ENCODE results near the gene AP3S2. TPM values are rescaled to one million over a fixed set of nuclear protein-coding genes. Genes with fewer than 3 reads are reported as not detected.
"Not testable (repeated sequence)": the region's sequence is repeated elsewhere in the genome, so short reads cannot be mapped to it uniquely, and the experiment has no call there.

Gene AP3S2
- total RNA-seq, 4 donors from 2014 or later = 20.9 to 90.0 (median 72.6) TPM

DNA sequence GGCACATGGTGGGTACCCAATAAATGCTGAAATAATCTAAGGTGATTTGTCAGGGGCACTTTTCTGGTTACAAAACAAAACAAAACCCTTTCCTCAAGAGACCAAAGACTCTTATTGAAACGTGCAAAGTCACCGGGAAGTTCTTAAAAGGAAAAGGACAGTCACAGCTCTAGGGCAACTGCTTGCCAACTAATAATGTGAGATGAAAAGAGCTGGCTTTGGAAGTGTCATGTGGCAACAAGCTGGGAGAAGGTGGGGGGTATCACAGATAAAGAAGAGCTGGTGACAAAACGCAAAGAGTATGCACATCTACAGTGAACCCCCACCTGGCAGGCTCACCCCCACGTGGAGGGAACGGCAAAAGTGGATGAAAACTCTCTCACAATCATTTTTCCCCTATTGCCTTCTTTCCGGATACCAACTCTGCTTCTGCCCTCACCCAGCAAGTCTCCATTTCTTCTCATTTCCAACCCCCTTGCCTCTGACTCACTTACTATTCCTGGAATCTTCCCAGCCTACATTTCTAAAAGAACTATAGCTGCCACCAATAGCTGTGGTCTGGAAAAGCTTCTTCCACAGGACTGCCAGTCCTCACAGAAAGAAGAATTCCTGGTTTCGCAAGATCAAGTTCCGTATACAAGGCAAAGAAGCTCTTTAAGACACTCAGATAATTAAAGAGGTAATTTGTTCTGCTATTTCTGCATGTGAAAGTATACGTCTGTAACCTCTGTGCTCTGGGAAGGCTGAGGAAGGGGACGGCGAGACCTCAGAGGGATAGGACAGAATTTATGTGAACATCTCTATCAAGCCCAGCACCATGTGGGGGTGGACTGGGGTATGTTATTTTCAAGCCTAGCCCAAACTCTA, 57.3 kb downstream of the AP3S2 start:
- in situ Hi-C loops (cut with MboI; ENCODE audit: low pct_ligation_motif_present in 1 of 4, low pct_unique_long_range_greater_than_20kb in 1 of 4, low sequenced_read_pairs in 3 of 4) (no loop called here), intact Hi-C loops (cut with DNase I; ENCODE audit: low total_unique reads) (no loop called here)
- no peak for DNase-seq
- Histone ChIP-seq H3K27me3 (no peaks in the 10 kb centered on the region), H3K4me3 (no peak overlapping the region), H3K27ac (peak overlapping the region; percentile 33 to 69 (median 56)), H3K4me1 (peaks cover 0 to 10% (median 0%) of the 10 kb centered on the region in 4 donors), H3K9me3 (no peaks in the 10 kb centered on the region), H3K36me3 (peaks cover 0 to 34% (median 16%) of the 10 kb centered on the region in 4 donors)
- no peak for TF ChIP-seq EP300 (IDR thresholded peaks at IDR 0.05; ENCODE audit: low read depth)
- TF ChIP-seq POLR2AphosphoS5 (IDR thresholded peaks at IDR 0.05) = no peak
- TF ChIP-seq, protein P1, sequence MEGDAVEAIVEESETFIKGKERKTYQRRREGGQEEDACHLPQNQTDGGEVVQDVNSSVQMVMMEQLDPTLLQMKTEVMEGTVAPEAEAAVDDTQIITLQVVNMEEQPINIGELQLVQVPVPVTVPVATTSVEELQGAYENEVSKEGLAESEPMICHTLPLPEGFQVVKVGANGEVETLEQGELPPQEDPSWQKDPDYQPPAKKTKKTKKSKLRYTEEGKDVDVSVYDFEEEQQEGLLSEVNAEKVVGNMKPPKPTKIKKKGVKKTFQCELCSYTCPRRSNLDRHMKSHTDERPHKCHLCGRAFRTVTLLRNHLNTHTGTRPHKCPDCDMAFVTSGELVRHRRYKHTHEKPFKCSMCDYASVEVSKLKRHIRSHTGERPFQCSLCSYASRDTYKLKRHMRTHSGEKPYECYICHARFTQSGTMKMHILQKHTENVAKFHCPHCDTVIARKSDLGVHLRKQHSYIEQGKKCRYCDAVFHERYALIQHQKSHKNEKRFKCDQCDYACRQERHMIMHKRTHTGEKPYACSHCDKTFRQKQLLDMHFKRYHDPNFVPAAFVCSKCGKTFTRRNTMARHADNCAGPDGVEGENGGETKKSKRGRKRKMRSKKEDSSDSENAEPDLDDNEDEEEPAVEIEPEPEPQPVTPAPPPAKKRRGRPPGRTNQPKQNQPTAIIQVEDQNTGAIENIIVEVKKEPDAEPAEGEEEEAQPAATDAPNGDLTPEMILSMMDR (IDR thresholded peaks at IDR 0.05) = no peak
- no peak for TF ChIP-seq POLR2A (IDR thresholded peaks at IDR 0.05)
- WGBS, 2 donors (ENCODE audit: low coverage in 1 of 2) = 70 to 85% methylated on average over 6 to 11 of the region's 11 CpGs

DNA sequence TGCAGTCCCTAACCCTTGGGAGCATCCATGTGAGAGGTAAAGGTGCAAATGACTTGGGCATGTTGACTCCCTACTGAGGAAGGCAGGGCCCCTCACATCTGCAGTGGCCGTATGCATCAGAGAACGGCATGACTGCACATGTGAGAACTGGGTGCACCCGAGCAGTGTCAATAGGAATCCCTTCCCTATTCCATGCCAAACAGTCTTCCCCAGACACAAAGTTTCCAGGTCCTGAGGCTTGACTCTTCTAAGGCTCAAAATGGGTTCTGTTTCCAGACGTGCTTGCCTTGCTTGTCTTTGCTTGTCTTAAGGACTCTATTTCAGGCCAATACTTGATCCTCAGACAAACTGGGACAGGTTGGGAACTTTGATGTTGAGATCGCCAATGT, 58.6 kb downstream of the AP3S2 start:
- no peak overlapping the region for H3K4me3 ChIP-seq
- TF ChIP-seq, protein P1 (IDR thresholded peaks at IDR 0.05) = no peak
- TF ChIP-seq POLR2A (IDR thresholded peaks at IDR 0.05) (no peak), POLR2AphosphoS5 (IDR thresholded peaks at IDR 0.05) (no peak), EP300 (IDR thresholded peaks at IDR 0.05; ENCODE audit: low read depth) (no peak)
- in situ Hi-C loops (cut with MboI; ENCODE audit: low pct_ligation_motif_present in 1 of 4, low pct_unique_long_range_greater_than_20kb in 1 of 4, low sequenced_read_pairs in 3 of 4) = no loop called here
- no peak for DNase-seq
- intact Hi-C loops (cut with DNase I; ENCODE audit: low total_unique reads) = no loop called here
- H3K27me3 ChIP-seq = no peaks in the 10 kb centered on the region
- WGBS, 2 donors (ENCODE audit: low coverage in 1 of 2) = 90% methylated on average over 5 of the region's 5 CpGs; no CpG with 5 or more reads in 1 of the 2 donors
- H3K27ac ChIP-seq = no peak overlapping the region
- H3K9me3 ChIP-seq = no peaks in the 10 kb centered on the region
- H3K4me1 ChIP-seq = peaks cover 0 to 10% (median 0%) of the 10 kb centered on the region in 4 donors
- H3K36me3 ChIP-seq = peaks cover 0 to 34% (median 16%) of the 10 kb centered on the region in 4 donors

DNA sequence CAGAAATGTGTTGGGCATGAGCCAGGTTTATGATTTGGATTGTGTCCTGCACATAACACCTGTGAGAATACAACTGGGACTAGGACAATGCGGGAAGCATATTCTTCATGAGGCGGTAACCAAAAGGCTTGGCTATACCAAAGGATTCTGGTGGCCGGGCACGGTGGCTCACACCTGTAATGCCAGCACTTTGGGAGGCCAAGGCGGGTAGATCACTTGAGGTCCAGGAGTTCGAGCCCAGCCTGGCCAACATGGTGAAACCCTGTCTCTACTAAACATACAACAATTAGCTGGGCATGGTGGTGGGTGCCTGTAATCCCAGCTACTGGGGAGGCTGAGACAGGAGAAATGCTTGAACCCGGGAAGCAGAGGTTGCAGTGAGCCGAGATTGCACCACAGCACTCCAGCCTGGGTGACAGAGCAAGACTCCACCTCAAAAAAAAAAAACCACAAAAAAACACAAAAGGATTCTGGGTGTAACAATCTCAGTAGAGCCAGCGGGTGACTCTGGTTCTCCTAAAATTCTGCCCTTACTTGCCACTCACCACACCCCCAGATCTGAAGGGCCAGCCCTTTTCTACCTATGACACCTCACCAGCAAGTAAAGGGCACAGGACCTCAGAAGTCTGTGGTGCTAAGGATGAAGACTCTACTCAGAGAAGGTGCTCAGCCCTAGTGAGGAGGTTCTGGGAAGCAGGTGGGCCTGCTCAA, 59.2 kb downstream of the AP3S2 start:
- WGBS, 2 donors (ENCODE audit: low coverage in 1 of 2) = 98% methylated on average over 9 of the region's 9 CpGs; no CpG with 5 or more reads in 1 of the 2 donors
- in situ Hi-C loops (cut with MboI; ENCODE audit: low pct_ligation_motif_present in 1 of 4, low pct_unique_long_range_greater_than_20kb in 1 of 4, low sequenced_read_pairs in 3 of 4) = not testable (repeated sequence)

DNA sequence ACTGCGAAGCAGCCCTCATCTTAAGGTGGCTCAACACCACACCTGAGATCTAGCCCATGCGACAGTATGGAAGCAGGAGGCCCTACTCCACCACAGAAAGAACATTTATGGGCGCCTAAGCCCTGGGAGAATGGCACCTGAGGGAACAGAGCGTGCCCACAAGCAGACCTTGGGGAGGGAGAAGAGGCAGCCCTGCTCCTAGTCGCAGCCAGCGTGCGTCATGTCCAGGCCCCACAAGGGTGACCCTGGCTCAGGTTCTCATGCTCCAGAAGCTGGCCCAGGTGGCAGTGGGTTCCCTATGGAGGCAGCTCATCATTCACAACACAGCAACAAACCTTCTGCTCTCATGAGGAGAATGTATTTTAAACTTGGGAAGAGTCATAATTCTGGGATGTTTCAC, 59.8 kb downstream of the AP3S2 start:
- in situ Hi-C loops (cut with MboI; ENCODE audit: low pct_ligation_motif_present in 1 of 4, low pct_unique_long_range_greater_than_20kb in 1 of 4, low sequenced_read_pairs in 3 of 4) = no loop called here
- DNase-seq = no peak
- H3K27me3 ChIP-seq = no peaks in the 10 kb centered on the region
- intact Hi-C loops (cut with DNase I; ENCODE audit: low total_unique reads) = no loop called here
- H3K4me3 ChIP-seq = no peak overlapping the region
- TF ChIP-seq EP300 (IDR thresholded peaks at IDR 0.05; ENCODE audit: low read depth) = no peak
- peaks cover 0 to 16% (median 1%) of the 10 kb centered on the region in 4 donors for H3K4me1 ChIP-seq
- 95% methylated on average over 7 of the region's 7 CpGs; no CpG with 5 or more reads in 1 of the 2 donors for WGBS, 2 donors (ENCODE audit: low coverage in 1 of 2)
- H3K36me3 ChIP-seq = peaks cover 0 to 34% (median 15%) of the 10 kb centered on the region in 4 donors
- H3K9me3 ChIP-seq = no peaks in the 10 kb centered on the region
- no peak overlapping the region for H3K27ac ChIP-seq

More for the DNA sequence above, 59.2 kb downstream of the AP3S2 start:
- H3K9me3 ChIP-seq; H3K4me3 ChIP-seq; H3K27me3 ChIP-seq; H3K27ac ChIP-seq; H3K4me1 ChIP-seq; intact Hi-C loops (cut with DNase I; ENCODE audit: low total_unique reads); DNase-seq: not testable (repeated sequence)
- peaks cover 0 to 34% (median 15%) of the 10 kb centered on the region in 4 donors for H3K36me3 ChIP-seq

DNA sequence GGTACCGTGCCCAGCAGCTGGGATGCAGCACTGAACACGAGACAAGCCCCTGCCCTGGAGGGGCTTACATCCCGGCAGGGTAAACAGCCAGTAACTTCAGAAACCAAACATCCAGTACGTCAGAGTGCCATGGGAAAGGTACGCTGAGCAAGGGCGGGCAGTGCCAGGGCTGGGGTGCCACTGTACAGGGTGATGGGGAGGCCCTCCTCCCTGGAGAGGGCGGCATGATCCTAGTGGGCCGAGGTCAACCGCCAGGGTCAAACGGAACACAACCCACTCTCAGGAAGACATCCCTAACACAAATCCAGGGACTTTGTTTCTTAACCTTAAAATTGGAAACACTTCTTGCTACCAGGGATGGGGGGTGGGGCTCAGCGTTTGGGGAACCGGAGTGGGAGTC, 63.2 kb downstream of the AP3S2 start:
- Histone ChIP-seq H3K4me1 (peaks cover 14 to 21% (median 16%) of the 10 kb centered on the region in 4 donors), H3K36me3 (peaks cover 0 to 24% (median 11%) of the 10 kb centered on the region in 4 donors), H3K27ac (no peak overlapping the region), H3K9me3 (no peaks in the 10 kb centered on the region), H3K27me3 (no peaks in the 10 kb centered on the region), H3K4me3 (no peak overlapping the region)
- TF ChIP-seq POLR2A (IDR thresholded peaks at IDR 0.05) (no peak), POLR2AphosphoS5 (IDR thresholded peaks at IDR 0.05) (no peak), EP300 (IDR thresholded peaks at IDR 0.05; ENCODE audit: low read depth) (no peak)
- TF ChIP-seq, protein P1 (IDR thresholded peaks at IDR 0.05) = no peak
- no peak for DNase-seq
- 95 to 100% methylated on average over 2 to 12 of the region's 12 CpGs for WGBS, 2 donors (ENCODE audit: low coverage in 1 of 2)
- intact Hi-C loops (cut with DNase I; ENCODE audit: low total_unique reads) (no loop called here), in situ Hi-C loops (cut with MboI; ENCODE audit: low pct_ligation_motif_present in 1 of 4, low pct_unique_long_range_greater_than_20kb in 1 of 4, low sequenced_read_pairs in 3 of 4) (no loop called here)

Measured in transverse colon (tissue), 4 donors.